HG02938 (cell line): Measurements from ENCODE around the gene HNRNPL.
"Not testable (repeated sequence)": the region's sequence is repeated elsewhere in the genome, so short reads cannot be mapped to it uniquely, and the experiment has no call there.

Experiments used
- ATAC-seq: cut with Tn5 transposase; IDR thresholded peaks from one replicate; pipeline ENCODE4 v1.9.1; 2021; ENCODE audit warnings: mild to moderate bottlenecking, moderate library complexity; ENCODE audit not compliant: unreplicated experiment

The HNRNPL gene

GRCh38 chr19:38805180-38805579 is 44.6 kb downstream of the HNRNPL start:
- no peak for ATAC-seq

GRCh38 chr19:38803543-38803942 is 46.2 kb downstream of the HNRNPL start:
- ATAC-seq: no peak

GRCh38 chr19:38801359-38802095 is 48.3 kb downstream of the HNRNPL start:
- no peak for ATAC-seq

- ATAC-seq: no peak
Observed at GRCh38 chr19:38800577-38801347, 49.0 kb downstream of the HNRNPL start.

- ATAC-seq: no peak
Observed at GRCh38 chr19:38799104-38799503, 50.7 kb downstream of the HNRNPL start.

GRCh38 chr19:38797781-38798180 is 52.0 kb downstream of the HNRNPL start:
- ATAC-seq: not testable (repeated sequence)

GRCh38 chr19:38796154-38796553 is 53.6 kb downstream of the HNRNPL start:
- no peak for ATAC-seq

GRCh38 chr19:38795549-38795948 is 54.2 kb downstream of the HNRNPL start:
- ATAC-seq: no peak

GRCh38 chr19:38793671-38794070 is 56.1 kb downstream of the HNRNPL start:
- no peak for ATAC-seq

GRCh38 chr19:38793177-38793576 is 56.6 kb downstream of the HNRNPL start:
- no peak for ATAC-seq

GRCh38 chr19:38792250-38793111 is 57.3 kb downstream of the HNRNPL start:
- ATAC-seq: no peak

- not testable (repeated sequence) for ATAC-seq
Observed at GRCh38 chr19:38791451-38792064, 58.2 kb downstream of the HNRNPL start.

GRCh38 chr19:38790507-38791403 is 59.0 kb downstream of the HNRNPL start:
- ATAC-seq: not testable (repeated sequence)

- no peak for ATAC-seq
Observed at GRCh38 chr19:38788478-38789243, 61.1 kb downstream of the HNRNPL start, which contains the start of gene LGALS7B. TSS of gene LGALS7B (plus strand) at chr19:38789200. CDS start at chr19:38789227, 27 bp downstream.

GRCh38 chr19:38786572-38787265 is 63.1 kb downstream of the HNRNPL start:
- ATAC-seq: no peak
